22Rv1 (cell line): ENCODE data around the gene MT3.

Experiments used
- H3K27ac ChIP-seq: fragments of 450-650 bp; 2 replicates; pipeline ENCODE4 v1.5.1; 2017
- ZFX ChIP-seq: fragments of 450-650 bp; IDR thresholded peaks from 2 replicates; pipeline ENCODE4 v1.6.1; 2017; ENCODE audit warnings: antibody characterized with exemption, borderline replicate concordance
- TF ChIP-seq, protein P1 (sequence below): fragments of 450-650 bp; IDR thresholded peaks from 2 replicates; pipeline ENCODE4 v1.5.1; 2017; ENCODE audit warnings: mild to moderate bottlenecking

MT3 gene

GRCh38 chr16:56626685-56627084 is 37.4 kb downstream of the MT3 start:
- peak overlapping the region; percentile 46 for H3K27ac ChIP-seq

GRCh38 chr16:56628486-56629350 is 39.4 kb downstream of the MT3 start:
- TF ChIP-seq, protein P1, sequence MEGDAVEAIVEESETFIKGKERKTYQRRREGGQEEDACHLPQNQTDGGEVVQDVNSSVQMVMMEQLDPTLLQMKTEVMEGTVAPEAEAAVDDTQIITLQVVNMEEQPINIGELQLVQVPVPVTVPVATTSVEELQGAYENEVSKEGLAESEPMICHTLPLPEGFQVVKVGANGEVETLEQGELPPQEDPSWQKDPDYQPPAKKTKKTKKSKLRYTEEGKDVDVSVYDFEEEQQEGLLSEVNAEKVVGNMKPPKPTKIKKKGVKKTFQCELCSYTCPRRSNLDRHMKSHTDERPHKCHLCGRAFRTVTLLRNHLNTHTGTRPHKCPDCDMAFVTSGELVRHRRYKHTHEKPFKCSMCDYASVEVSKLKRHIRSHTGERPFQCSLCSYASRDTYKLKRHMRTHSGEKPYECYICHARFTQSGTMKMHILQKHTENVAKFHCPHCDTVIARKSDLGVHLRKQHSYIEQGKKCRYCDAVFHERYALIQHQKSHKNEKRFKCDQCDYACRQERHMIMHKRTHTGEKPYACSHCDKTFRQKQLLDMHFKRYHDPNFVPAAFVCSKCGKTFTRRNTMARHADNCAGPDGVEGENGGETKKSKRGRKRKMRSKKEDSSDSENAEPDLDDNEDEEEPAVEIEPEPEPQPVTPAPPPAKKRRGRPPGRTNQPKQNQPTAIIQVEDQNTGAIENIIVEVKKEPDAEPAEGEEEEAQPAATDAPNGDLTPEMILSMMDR, result no peak
- no peak for TF ChIP-seq ZFX
- H3K27ac ChIP-seq, result no peak overlapping the region

More at GRCh38 chr16:56626685-56627084, 37.4 kb downstream of the MT3 start:
- TF ChIP-seq ZFX, result no peak
- TF ChIP-seq, protein P1, result no peak

GRCh38 chr16:56629531-56629930 is 40.2 kb downstream of the MT3 start:
- H3K27ac ChIP-seq, result no peak overlapping the region

DNA sequence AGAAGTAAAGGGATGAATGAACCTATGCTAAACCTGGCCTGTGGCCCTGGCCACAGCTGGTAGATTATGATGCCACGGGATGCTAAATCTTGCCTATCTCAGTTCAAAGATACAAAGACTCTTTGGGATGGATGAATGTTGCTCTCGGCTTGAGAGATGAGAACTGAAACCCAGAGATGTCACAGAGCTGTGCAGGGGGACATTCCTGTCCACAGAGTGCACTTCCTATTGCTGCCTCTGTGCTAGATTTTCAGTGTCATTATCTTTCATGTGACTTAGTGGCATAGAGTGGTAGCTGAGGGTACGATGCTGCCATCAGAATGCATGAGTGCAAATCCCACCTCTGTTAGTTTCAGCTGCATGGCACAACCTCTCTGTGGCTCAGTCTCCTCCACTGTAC is 40.8 kb downstream of the MT3 start:
- TF ChIP-seq, protein P1, result no peak
- TF ChIP-seq ZFX, result no peak
- no peak overlapping the region for H3K27ac ChIP-seq

More at GRCh38 chr16:56629531-56629930, 40.2 kb downstream of the MT3 start:
- TF ChIP-seq ZFX, result no peak
- TF ChIP-seq, protein P1, result no peak

DNA sequence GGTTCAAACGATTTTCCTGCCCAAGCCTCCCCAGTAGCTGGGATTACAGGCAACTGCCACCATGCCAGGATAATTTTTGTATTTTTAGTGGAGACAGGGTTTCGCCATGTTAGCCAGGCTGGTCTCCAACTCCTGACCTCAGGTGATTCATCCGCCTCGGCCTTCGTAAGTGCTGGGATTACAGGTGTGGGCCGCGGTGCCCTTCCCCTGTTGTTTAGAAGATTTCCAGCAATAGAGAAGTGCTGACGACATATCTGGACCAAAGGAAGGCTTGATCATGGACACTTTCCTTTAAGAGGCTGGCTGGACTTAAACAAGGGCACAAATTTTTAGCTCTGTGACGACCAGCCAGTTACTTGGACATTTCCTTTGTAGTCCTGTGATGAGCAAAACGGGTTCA is 41.9 kb downstream of the MT3 start:
- H3K27ac ChIP-seq, result no peak overlapping the region
- TF ChIP-seq ZFX, result no peak
- TF ChIP-seq, protein P1, result no peak

GRCh38 chr16:56631832-56632155 is 42.5 kb downstream of the MT3 start:
- H3K27ac ChIP-seq, result no peak overlapping the region

More at GRCh38 chr16:56631832-56632155, 42.5 kb downstream of the MT3 start:
- TF ChIP-seq, protein P1, result no peak
- TF ChIP-seq ZFX, result no peak
